ENCODE data around the gene TSPAN9.

DNA sequence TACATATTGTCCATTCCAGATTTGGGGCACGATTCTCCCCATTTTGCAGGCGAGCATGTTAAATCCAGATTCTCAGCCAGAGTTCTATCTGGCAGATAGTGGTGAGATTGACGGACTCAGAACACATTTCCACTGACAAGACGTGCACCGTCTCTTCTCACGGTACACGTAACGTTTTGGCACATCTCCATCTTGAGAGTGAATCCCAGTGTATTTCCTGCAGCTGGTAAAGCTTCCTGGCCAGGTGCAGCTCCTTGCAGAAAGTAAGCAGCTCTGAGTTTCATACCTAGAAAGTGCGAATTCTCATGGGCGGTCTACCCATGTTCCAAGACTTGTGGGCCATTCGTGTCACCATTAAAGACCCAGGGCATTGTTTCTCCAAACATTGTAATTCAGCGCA lies 102.6 kb downstream of the TSPAN9 start:
- TF ChIP-seq, protein P1, sequence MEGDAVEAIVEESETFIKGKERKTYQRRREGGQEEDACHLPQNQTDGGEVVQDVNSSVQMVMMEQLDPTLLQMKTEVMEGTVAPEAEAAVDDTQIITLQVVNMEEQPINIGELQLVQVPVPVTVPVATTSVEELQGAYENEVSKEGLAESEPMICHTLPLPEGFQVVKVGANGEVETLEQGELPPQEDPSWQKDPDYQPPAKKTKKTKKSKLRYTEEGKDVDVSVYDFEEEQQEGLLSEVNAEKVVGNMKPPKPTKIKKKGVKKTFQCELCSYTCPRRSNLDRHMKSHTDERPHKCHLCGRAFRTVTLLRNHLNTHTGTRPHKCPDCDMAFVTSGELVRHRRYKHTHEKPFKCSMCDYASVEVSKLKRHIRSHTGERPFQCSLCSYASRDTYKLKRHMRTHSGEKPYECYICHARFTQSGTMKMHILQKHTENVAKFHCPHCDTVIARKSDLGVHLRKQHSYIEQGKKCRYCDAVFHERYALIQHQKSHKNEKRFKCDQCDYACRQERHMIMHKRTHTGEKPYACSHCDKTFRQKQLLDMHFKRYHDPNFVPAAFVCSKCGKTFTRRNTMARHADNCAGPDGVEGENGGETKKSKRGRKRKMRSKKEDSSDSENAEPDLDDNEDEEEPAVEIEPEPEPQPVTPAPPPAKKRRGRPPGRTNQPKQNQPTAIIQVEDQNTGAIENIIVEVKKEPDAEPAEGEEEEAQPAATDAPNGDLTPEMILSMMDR (IDR thresholded peaks at IDR 0.05; ENCODE audit: low read depth, low read length) = no peak
- TF ChIP-seq POLR2A (IDR thresholded peaks at IDR 0.05; ENCODE audit: extremely low read depth, insufficient read length) = no peak
- TF ChIP-seq, protein P2, sequence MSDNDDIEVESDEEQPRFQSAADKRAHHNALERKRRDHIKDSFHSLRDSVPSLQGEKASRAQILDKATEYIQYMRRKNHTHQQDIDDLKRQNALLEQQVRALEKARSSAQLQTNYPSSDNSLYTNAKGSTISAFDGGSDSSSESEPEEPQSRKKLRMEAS (IDR thresholded peaks at IDR 0.05; ENCODE audit: low read depth, low read length) = no peak
- TF ChIP-seq MYC (IDR thresholded peaks at IDR 0.05; ENCODE audit: low read depth, low read length) = no peak

Data from NB4 (cell line).